HL-60/S4 (cell line): ENCODE measurements around the gene MTG1.

Experiments
- in situ Hi-C: fragments of 300-500 bp; cut with MboI; formaldehyde crosslinking; loops from 2 replicates; pipeline ENCODE4 v1.14.3; 2022; ENCODE audit warnings: low sequenced_read_pairs

Gene MTG1

DNA sequence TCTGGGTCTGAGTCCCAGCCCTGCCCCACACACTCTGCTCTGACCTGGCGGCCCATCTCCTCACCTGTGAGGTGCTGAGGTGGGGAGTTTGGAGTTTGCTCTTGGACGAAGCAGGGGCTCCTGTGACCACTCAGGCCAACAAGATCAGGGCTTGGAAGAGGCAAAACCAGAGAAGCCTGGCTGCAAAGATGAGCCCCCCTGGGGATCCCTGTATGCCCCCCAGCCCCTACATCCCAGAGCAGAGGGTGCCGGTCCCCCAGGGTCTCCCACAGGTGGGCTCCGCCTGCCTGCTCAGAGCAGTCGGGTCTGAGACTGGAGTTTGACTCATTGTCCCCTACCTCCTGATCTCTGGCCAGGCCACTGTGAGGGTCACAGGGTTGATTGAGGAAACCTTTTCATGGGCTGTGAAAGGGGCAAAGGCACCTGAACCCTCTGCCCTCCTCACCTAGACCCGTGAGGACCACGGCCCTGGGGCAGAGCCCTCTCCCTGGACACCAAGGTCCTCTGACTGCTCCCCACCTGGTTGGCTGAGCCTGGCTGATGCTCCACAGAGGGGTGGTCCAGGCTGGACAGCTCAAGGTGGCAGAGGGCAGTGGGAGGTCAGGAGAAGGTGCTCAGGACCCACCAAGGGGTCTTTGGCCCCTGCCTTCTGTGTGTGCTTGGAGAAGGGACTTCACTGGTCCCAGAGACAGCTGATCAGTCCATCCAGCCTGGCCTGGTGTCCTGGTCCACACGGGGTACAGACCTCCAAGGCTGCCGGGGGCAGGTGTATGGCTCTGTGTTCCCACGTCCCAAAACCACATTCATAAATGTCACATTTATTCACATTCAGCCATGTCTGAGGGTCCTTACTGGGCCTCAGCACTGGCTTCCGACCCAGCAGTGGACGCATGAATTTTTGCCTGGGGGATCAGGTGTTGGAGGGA lies 50.6 kb downstream of the MTG1 start:
- in situ Hi-C loops, result no loop called here

DNA sequence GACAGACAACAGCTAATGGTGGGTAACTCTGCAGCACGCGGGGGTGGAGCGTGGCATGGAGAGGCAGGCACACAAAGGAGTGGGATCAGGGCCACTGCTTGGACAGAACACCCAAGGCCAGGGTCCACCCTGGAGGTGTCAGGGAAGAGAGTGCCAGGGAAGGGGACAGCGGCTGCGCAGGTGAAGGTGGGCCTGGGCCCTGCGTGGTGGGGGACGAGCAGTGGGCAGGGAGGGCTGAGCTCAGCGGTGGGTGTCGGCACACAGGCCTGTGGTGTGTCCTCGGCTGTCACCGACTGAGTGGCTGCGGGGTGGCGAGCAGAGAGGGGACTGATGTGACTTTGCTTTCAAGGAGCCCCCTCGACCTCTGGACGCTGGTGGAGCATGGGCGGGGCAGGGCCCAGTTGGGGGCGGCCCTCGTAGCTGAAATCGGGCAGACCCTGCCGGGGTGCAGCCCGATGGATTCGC lies 51.3 kb downstream of the MTG1 start:
- in situ Hi-C loops, result no loop called here

DNA sequence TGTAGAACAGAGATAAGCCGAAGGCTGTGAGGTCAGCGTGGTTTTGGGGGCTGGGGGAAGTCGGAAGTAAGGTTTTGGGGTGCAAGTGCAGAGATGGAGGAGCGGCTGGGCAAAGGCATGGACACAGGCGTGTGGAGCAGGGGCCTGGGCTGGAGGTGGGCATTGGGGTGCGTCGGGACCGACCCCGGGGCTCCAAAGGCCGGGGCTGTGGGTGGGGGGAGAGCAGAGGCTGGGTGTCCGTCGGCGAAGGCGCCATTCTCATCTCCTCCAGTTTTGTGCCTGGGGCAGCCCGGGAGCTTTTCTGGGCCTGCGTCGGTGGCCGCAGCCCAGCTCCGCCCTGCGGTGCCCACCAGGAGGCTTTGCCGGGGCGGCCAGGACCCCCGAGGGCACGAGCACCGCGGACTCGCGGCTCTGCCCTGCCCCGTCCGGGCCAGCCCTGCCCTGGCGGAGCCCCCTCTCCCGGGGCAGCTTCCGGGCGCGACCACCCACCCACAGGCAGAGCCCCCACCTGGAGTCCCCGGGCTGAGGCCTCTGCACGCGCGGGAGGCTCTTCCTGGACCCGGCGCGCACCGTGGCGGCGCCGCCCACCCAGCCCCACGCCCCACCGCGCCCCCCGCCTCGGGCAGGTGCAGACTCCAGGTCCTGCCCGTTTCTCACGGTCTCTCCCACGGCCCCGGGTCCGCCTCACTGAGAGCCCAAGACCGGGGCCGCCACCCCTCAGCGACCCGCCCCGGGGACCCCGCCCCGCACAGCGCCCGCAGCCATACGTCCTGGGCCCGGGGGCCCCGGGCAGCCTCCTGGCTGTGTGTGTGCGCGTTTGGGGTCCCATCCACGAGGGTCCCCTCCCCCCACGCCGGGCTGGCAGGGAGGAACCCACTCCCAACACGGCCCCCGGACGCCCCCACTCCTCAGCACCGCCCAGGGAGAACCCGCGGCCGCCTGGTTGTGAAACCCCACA lies 52.1 kb downstream of the MTG1 start:
- in situ Hi-C loops, result no loop called here

DNA sequence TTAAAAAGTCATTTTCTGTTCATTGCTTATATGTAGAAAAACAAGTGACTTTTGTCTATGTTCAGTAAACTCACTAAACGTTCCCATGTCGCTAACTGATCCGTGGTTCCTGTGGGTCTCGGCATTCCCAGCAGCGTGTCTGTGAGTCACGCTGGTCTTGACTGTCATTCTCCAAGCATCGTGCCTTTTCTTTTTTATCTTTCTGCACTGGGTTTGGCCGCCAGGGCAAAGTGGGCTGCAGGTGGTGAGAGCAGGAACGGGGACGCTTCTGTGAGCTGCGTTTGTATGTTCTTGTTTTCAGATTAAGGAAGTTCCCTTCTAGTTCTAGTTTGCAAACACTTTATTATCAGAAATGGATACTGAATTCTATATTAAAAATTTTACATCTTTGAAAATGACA lies 53.0 kb downstream of the MTG1 start:
- in situ Hi-C loops, result no loop called here

DNA sequence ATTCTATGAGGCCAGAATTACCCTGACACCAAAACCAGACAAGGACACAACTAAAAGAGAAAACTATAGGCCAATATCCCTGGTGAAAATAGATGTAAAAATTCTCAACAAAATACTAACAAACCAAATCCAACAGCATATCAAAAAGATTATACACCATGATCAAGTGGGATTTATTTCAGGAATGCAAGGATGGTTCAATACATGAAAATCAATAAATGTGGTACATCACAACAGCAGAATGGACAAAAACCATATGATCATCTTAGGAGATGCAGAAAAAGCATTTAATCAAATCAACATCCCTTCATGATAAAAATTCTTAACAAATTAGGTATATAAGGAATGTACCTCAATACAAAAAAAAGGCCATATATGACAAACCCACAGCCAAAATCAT lies 54.2 kb downstream of the MTG1 start:
- in situ Hi-C loops, result no loop called here

DNA sequence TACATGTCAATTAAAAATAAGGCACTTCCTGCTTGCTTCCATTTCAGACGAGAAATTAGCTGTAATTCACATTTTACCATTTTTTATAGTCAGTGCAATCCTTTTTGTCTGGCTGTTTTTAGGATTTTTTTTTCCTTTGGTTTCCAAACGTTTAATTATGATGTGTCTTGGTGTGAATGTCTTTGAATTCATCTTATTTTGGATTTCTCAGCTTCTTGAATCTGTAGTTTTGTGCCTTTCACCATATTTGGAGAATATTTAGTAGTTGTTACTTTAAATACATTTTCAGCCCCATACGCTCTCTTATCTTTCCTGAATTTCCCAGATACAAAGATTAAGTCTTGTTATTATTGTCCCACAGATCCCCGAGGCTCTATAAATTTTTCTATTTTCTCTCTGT lies 57.4 kb downstream of the MTG1 start:
- in situ Hi-C loops, result no loop called here

DNA sequence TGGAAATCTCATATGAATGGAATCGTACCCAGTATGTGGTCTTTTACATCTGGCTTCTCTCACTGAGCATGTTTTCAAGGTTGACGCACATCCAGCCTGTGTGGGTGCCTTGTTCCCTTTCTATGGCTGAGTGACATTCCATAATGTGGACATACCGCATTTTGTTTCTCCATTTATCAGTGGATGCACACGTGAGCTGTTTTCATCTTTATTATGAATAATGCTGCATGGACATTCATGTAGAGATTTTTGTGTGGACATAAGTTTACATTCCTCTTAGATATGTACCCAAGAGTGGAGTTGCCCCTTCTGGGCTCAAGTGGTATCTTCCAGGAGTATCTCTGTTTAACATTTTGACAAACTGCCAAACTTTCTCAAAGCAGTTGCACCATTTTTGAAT lies 58.5 kb downstream of the MTG1 start:
- in situ Hi-C loops, result no loop called here

DNA sequence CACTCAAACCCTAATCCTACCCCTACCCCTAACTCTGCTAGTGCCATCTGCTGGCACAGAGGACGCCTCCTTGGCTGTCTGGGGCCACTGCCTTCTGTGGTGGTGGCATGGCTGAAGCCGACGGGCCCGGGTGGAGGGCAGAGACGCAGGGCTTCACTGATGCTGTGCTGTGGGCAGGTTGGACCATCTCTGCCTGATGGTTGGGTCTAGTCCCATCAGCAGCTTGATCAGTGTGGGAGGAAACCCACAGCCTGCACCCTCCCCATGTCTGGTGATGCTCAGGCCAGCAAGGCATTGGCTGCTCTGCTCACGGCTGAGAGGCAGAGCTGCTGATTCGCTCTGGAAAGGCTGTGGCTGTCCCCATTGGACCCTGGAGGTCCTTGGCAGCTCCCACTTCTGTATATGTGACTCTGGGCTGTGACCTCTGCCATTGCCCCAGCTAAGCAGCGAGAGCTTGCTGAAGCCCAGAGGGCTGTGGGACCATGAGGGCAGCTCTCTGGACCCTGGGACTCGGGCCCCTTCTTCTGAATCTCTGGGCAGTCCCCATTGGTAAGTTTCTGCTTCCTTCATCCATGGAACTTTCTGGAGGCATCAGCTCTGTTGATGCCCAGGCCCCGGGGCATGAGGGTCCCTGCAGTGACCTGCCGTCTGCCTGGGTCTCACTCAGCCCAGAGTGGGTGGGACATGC lies 59.7 kb downstream of the MTG1 start, which contains the start of gene SCART1:
TSS of gene SCART1 (plus strand) at position 430 of the 688 bp plus-strand sequence. CDS start at position 483, 53 bp downstream.
- in situ Hi-C loops, result no loop called here

DNA sequence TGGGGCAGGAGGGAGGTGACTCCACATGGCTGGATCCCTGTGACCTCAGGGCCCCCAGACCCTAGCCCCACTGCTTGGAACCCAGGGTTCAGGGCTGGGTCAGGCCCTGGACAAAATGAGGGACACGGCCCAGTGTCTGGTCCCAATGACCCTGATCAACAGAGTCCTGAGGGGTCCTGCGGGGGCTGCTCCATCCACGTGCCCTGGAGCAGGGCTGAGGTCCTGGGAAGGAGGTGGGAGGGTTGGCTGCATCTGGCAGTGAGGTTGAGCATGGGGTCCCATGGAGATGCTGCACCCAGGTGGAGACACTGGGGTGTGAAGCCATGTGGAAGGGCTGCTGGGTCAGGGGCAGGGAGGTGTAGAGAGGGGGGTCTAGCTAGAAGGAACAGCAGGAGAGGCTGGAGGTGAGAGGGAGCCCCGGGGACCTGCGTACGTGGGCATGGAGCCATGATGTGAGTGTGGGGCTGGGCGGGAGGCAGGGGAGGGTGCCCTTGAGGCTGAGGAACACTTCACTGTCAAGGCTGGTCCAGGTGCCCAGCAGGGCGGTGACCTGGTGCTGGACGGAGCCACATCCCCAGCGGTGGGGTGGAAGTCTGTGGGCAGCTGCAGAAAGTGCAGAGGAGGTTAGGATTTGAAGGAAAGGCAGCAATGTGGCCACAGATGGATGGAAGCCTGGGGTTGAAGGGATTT lies 60.4 kb downstream of the MTG1 start:
- in situ Hi-C loops, result no loop called here

DNA sequence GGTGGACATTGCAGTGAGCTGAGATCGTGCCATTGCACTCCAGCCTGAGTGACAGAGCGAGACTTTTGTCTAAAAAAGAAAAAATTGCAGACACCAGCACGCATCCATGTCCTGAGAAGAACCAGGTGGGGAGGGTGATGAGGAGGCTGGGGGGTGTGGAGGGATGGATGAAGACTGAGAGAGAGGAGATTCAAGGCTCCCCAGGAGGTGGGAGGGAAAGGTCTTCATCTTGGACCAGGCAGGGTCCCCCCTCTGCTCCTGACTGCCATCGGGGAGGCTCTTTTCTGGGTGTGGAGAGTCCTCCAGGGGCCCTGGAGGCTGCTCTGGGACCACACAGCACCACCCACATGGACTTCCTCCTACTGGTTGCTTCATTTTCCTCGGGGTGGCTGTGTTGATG lies 61.2 kb downstream of the MTG1 start:
- in situ Hi-C loops, result no loop called here

DNA sequence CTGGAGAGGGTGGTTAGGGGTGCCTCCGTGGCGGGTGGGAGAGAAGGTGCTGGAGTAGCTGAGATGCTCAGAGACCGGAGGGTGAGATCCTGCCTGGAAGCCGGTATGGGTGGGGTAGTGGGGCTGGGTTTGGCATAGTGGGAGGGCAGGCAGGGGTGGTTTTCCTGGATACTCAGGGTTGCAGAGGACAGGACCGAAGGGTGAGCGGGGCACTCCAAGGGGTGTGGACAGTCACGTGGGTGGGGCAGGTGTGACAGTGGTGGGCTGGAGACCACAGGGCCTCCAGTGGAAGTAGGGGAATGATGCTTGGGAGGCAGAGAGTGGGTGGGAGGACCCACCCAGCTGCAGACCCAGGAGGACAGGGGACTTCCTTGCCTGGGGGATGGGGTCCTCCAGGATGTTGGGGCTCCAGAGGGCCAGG lies 61.7 kb downstream of the MTG1 start:
- in situ Hi-C loops, result no loop called here

DNA sequence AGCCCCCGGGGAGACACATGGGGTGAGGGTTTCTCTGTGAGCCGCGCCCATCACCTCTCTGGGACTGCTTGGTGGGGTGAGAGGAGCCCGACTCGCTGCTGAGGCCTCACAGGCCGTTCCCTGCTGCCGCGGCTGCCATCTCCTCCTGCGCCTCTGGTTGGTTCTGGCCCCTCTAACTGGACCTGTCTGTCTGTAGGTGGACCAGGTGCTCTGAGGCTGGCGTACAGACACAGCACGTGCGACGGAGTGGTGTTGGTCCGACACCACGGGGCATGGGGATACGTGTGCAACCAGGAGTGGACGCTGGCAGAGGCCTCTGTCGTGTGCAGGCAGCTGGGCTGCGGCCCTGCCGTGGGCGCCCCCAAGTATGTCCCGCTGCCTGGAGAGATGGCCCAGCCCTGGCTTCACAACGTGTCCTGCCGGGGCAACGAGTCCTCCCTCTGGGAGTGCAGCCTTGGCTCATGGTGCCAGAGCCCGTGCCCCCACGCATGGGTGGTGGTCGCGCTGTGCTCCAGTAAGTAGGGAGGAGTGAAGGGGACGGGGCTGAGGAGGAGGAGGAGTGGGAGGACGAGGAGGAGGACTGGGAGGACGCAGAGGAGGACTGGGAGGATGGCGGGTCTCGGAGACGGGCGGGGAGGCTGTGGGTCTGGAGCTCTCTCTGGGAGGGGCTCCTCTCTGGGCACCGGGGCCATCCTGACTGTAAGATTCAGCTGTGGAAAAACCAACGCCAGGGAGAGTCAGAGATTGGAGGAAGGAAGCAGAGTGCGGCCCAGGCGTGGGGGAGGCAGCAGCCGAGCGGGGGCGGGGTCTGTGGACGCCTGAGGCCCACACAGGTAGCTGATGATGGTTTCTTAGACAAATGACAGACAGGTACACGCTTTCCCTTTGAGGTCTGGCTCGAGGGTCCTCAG lies 62.3 kb downstream of the MTG1 start:
- in situ Hi-C loops, result no loop called here

DNA sequence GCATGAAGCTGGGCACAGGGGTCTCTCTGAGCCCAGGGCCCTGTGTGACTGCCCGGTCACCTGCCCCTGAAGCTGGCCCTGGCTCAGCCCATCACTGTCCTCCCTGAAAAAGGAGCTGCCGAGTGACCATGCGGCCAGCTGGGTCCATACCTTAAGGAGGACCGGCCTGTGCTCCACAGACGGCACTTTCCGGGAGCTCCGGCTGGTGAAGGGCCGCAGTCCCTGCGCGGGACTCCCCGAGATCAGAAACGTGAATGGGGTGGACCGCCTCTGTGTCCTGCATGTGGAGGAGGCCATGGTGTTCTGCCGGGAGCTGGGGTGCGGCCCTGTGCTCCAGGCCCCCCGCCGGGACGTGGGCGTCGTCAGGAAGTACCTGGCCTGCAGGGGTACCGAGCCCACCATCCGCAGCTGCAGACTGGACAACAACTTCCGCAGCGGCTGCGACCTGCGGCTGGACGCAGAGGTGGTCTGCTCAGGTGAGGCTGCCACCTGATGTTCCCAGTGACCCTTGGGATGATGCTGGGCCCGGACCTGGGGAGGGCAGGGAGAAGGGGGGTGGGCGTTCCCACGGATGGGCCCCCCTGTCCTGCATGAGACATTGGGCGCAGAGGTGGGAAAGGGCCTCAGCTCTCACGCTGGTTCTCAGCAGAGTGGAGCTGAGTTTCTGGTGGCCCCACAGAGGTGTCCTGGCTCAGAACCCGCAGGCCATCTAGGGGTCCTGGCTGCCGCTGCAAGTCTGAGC lies 63.3 kb downstream of the MTG1 start:
- in situ Hi-C loops, result no loop called here

DNA sequence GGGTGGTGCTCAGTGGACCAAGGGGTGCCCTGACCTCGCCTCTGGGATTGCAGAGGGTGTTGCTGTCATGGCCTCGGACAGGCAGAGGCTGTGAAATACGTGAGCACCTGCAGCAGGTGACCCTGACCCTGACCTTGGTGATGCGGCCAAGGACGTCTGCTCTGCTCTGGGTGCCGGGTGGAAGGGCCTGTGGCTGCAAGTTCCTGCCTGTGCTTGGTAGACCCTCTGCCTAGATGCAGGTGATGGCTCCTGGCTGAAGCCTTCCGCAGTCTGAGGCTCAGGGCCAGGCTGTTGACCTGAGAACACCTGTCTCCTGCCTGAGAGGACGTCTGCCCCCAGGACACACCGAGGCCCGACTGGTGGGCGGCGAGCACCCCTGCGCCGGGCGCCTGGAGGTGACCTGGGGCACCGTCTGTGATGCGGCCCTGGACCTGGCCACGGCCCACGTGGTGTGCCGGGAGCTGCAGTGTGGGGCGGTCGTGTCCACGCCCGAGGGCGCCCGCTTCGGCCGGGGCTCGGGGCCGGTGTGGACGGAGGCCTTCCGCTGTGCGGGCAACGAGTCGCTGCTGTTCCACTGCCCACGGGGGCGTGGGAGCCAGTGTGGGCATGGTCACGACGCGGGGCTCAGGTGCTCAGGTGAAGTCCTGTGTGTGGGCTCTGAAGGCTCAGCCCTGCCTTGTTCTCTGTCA lies 64.2 kb downstream of the MTG1 start:
- in situ Hi-C loops, result no loop called here

DNA sequence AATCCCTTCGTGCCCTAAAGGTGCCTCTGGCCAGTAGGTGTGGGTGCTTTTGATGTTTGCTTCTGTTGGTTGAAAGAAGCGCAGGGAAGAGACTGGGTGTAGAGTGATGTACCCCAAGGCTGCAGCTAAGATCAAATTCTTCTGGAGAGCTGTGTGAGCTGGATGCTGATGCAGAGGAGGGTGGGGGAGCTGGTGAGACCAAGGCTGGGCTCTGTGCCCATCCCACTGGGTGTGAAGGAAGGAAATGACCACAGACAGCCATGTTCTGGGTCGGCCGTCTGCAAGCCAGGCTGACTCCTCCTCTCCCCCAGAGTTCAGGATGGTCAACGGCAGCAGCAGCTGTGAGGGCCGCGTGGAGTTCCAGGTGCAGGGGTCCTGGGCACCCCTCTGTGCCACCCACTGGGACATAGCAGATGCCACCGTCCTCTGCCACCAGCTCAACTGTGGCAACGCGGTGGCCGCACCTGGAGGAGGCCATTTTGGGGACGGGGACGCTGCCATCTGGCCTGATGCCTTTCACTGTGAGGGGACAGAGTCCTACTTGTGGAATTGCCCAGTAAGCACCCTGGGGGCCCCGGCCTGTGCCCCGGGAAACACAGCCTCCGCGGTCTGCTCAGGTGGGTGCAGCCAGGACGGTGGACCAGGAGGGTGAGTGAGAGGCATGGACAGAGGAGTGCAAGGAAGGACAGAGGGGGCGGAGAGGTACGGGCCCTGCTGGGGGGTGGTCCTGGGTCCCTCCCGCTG lies 64.9 kb downstream of the MTG1 start:
- in situ Hi-C loops, result no loop called here

DNA sequence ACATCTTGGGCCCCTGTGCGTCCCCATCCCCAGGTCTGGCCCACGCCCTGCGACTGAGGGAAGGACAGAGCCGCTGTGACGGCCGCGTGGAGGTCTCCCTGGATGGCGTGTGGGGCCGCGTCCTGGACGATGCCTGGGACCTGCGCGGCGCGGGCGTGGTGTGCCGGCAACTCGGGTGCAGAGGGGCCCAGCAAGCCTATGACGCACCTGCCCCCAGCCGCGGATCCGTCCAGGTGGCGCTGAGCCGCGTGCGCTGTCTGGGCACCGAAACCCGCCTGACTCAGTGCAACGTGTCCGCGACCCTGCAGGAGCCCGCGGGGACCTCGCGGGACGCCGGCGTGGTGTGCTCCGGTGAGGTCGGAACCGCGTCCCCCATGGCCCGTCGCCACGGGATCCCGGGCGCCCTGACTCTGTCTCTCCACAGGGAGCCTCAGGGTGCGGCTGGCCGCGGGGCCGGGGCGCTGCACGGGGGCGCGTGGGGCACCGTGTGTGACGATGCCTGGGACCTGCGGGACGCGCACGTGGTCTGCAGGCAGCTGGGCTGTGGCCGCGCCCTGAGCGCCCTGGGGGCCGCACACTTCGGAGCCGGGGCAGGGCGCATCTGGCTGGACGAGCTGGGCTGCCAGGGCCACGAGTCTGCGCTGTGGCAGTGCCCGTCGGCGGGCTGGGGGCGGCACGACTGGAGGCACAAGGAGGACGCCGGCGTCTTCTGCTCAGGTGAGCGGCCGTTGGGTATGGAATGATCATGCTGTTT lies 65.7 kb downstream of the MTG1 start:
- in situ Hi-C loops, result no loop called here
